Left kidney (tissue), 2 donors: ENCODE results near the gene USP47. TPM values are rescaled to one million over a fixed set of nuclear protein-coding genes. Genes with fewer than 3 reads are reported as not detected.

ENCODE experiments used
- DNase-seq: peaks from one replicate; pipeline ENCODE4 v3.0.0-alpha.2; 2013
- polyA plus RNA-seq: library from polyadenylated mRNA; unstranded; fragments of 120-200 nt; gene quantifications from one replicate; pipeline ENCODE4 v1.2.1, GENCODE V29; 2013; ENCODE audit not compliant: insufficient read length

Gene USP47
- polyA plus RNA-seq, 1 donor = 107 TPM

DNA sequence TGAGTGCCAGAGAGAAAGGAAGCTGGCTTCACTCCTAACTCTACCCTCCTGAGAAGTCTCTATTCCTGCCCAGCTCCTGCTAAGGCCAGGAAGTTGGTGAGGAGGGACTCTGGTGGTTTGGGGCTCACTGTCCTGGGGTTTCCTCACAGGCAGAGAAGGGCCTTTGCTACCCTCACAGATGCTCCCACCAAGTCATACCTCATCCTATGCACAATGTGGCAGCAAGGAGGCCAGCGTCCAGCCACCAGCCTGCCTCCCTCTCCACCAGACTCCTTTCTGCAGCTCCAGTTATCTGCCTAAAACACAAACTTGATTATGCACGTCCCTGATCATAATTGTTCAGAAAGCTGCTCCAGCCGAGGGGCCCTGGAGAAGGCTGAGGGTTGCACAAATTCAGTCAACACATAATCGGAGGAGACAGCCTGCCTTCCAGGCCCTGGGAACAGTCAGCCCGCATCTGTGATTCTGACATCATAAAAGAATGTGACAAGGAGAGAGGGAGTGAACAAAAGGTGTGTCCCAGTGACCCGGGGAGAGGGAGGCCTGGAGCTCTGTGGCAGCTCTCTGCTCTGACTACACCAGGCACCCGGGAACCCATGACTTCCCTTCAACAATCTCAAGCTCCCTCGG lies 137.8 kb downstream of the USP47 start:
- no peak for DNase-seq

DNA sequence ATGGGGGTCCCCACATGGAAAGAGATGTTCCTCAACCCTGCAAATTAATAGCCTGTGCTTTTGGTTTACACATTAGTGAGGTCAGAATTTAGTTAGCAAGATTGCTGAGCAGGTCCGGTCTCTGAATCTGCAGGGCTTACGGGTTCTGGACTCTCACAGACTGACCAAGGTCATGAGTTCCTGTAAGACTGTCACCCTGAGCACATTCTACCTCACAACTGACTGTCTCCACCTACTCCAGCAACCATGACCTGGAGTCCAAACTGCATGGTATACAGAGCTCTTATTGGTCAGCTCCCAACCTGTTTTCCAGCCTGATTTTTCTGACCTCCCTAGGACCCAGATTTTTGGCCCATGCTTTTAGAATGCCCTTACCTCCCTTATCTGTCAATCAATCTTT lies 138.4 kb downstream of the USP47 start:
- no peak for DNase-seq

DNA sequence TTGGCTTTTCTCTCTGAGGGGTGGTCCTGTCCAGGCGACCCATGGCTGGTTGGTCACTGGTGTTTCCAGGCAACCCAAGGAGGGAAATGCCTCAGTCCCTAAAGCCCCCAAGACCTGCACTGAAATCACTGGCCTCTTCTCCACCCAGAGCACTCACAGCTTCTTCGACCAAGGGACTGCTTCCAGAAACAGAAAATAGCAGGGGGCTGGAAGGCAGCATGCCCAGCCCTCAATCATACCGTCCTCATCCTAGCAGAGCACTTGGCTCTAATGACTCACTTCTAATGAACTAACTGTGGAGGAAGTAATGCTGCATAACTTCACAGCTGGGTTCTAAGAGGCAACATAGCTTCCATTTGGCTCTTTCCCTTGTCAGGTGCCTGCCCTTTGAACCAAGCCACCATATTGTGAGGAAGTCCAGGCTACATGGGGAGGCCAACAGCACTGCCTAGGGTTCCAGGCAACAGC lies 139.1 kb downstream of the USP47 start:
- DNase-seq = no peak

DNA sequence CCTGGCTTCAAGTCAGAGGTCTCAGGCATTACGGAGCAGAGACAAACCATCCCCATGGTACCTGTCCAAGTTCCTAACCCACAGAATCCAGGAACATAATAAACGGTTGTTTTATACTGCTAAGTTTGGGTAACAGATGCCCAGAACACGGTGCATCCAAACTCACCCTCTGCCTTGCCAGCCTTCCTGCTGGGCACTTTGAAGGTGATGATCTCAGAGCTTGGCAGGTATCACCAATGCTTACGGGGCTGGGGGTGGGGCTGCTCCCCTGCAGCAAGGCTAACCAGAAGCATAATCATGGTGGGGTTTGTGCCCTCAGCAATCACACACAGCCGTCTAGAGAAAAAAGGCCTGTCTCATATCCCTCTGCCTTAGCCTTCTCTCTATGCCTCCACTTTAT lies 139.6 kb downstream of the USP47 start:
- no peak for DNase-seq

DNA sequence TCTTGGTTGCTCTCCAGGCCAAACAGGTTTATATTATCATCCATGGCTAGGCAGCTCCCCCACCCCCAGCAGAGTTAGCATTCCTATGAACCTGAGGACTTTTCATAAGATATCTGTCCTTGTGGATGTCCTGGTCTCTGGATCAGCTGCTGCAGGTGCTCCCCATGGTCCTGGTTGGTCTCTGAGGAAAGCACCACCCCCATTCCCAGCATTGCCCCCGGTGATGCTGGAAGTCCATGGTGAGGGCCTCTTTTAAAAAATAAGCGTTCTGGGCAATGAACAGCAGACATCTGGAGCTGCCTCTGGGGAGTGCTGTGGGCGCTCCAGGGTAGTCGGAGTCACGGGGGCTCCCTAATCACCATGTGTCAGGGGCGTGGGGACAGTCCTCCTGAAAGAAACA lies 140.1 kb downstream of the USP47 start:
- DNase-seq = no peak

- DNase-seq = no peak
Measured at GRCh38 chr11:11982461-11982860, 140.7 kb downstream of the USP47 start.

DNA sequence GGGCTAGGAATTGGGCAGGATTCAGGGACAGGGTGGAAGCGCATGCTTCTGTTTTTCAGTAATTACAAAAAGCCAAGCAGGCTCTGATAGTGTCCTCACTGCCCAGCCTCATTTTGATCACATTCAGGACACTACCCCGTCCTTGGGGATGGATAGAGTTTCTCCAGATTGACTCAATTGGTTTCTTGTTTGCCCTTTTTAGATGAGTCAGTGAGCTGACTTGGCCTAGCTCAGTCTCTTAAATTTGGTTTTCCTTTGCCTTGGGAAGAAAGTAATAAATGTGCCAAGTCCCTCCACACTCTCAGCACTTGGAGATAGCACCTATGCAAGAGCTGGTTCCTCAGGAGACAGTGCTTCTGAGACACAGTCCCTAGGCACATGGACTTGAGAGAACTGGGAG lies 141.2 kb downstream of the USP47 start:
- DNase-seq = no peak

DNA sequence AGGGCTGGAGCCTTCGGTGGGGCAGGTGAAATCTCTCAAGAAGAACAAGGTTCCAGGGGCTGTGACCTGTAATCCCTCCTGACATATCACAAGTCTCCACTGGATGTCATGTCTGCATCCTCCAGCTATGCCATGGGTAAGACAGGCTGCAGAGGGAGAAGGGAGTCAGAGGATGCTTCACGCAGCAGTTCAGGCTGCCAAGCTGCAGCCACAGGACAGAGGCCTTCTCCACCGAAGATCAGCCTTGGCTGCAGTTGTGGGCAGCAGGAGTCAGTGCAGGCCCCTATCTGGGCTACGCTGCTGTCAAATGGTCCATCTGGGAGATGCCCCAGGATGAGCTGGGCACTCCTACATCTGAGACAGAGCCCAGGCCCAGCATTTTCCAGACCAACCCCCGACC lies 141.7 kb downstream of the USP47 start:
- no peak for DNase-seq

GRCh38 chr11:11984563-11984962 lies 142.8 kb downstream of the USP47 start:
- DNase-seq = no peak

DNA sequence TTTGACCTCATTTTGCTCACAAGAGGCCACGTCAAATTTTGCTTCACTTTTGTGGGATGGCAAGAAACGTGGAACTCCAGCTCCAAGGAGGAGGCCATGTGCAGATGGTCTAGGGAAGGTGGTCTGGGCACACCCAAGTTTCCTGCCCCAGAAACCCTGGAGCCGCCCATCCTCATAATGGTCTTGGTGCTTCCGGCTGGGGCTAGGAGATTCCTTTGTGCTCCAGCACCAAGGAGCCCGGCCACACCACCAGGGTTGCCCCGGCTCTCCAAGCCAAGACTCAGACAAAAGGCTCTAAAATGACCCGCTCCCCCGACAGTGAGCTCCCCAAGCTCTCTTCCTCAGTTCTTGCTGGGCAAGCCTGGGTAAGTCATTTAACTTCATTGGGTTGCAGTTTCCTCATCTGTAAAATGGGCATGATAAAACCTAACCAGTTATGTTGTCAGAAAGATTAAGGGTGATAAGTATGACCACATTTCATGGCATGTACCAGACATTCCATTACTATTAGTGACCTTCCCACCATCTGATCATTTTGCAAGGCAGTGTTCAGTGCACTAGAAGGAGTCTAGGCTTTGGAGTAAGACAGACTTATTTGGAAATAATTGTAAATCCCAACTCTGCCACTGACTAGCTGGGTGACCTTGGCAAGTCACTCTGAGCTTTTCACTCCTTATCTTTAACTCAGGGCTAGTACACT lies 143.4 kb downstream of the USP47 start:
- DNase-seq = no peak

DNA sequence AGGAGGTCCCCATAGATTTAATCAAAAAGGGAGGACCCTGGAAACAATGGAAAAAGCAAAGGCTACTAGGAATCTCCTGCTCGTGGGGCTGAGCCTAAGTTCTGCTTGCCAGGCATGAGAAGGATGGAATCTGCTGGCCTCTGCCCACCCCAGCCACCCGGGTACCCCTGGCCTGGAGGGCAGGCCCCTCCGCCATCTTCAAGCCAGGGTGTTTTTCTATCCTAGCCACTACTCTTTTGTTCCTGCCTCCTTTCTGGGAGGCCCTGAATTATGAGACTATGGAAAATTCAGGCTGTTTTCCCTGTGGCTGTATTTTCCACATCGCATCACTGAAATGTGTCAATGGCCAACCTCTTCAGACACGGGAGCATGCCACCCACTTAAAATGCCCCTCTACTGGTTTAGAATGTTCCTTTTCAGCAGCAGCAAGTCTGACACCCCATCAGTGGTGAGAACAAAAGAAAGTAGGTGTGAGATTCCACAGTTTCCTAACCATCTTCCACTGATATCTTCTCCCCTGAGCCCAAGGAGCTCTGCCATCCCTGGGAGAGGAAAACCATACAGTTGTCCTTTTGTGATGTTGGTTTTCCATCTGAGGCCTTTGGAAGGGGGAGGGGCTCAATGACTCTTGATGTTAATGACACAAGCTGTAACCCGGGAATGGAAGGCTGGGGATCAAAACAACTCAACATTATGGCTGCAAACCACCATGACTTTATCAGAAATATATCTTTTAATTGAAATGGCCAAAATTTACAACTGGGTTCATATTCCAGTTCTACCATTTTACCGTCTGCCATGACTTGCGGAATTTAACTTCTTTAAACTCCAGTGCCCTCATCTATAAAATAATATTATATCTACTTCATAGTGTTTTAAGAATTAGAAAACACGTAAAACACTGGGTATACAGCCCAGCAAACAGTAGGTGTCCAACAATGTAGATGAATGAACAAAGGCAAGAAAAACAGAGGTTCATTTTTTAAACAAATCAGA lies 144.5 kb downstream of the USP47 start:
- DNase-seq = no peak

DNA sequence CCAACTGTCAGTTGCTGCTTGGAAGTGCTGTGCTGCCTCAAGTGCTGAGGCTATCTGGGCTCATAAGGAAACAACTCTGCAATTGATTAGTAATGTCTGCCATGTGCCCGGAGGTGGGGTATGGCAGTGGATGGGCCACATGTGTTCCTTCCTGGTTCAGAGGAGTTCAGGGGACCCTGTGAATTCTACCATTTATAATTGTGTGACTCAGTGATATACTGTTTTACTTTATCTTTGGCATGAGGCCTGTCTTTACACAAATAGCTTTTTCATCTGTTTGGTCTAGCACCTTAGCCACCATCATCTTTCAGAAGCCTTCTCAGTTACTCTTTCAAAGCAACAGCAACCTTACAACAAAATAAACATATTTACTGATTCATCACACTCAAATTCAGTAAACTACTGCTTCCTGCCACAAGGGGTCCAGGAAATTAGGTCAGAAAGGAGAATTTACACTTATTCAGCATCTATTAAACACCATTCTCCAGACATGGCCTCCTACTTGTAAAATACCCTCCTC lies 145.8 kb downstream of the USP47 start:
- DNase-seq = no peak

GRCh38 chr11:11988099-11988651 lies 146.4 kb downstream of the USP47 start:
- DNase-seq = no peak

GRCh38 chr11:11988681-11989261 lies 147.0 kb downstream of the USP47 start:
- DNase-seq = no peak

DNA sequence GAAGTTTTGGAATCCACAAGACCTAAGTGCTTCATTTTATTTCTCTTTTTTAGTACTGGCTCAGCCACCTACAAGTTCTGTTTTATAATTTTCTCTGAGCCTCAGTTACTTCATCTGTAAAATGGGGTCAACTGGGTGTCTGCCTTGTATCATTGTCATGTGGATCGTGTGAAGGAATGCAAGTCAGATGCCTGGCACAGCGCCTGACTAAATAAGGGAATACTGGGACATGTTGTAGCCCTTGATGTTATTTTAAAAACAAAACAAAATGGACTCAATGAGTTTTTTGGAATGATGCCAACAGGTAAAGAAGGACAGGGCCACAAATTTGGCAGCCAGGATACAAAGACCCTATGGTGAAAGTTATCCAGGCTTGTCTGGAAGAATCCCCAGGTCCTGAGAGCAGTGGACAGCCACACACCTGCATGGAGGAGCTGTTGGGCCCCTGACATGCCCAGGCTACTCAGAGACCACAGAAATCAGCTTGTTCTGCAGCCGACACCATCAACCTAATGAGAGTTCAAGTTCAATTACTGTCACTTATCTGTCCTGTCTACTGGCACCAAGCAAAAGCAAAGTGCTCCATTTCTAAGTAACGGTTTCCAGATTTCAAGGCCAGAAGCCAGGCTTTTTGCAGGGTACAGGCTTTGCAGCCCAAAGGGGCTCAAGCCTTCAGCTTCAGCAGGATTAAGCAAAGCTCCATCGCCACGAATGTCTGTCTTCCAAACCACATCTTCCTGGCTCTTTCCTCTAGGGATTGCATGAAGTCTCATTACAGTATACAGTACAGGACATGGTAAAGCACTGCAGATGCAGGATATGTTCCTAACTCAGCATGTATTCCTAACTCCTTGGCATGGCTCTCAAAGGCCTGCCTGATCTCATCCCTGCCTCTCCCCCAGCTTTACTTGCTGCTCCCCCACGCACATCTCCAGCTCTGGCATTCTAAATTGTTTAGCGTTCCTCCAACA lies 148.3 kb downstream of the USP47 start:
- DNase-seq = no peak

DNA sequence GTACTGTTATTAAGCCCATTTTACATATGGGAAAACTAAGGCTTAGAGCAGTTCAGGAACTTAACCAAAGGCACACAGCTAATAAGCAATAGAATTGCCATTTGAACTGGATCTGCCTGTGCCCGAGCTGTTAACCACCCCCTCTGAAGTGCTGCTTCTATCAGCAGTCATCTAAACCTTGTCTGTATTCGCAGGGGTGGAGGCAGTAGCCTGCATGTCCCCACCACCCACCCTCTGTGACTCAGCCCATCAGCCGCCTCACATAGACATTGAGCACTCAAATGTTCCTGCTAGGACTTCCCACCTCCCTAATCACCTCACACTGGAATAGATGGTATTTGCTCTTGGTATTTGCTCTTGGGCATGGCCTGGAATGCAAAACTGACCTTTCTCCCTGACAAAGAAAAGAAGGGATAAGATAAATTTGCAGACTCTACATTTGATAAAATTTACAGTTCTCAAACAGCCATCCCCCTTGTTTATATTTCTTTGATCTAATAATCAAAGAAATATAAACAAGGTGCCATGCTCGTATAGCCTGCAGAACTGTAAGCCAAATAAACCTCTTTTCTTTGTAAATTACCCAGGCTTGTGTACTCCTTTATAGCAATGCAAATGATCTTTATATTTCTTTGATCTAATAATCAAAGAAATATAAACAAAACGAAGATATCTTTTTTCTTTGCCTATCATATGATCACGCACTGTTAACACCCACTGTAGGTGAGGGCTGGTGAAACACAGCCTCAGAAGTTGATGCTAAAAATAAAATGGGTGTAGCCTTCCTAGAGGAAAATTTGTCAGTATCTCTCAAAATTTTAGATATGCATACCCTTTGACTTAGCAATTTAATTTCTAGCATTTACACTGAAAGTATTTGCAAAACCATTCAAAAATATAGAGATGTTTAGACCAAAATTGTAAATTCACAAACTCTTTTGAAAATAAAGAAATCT lies 150.8 kb downstream of the USP47 start:
- DNase-seq = no peak

GRCh38 chr11:11993839-11994238 lies 152.1 kb downstream of the USP47 start:
- no peak for DNase-seq

DNA sequence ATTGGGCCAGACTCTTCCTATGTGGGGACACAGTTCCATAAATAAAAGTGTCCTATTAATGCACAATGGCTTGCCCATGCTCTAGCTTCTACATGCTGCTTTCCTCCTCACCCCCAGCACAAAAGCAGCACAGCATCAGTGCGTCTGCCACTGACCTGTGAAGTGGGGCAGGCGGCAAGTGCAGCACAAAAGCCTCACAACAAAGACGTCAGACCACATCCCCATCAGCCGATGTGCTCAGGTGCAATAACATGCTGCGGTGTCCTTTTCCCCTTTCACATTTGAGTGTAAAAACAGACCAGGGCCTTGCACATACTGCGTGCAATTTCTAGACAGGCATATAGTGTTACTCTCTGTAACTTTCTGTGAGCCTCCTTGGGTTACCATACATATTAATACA lies 153.8 kb downstream of the USP47 start:
- DNase-seq = no peak

DNA sequence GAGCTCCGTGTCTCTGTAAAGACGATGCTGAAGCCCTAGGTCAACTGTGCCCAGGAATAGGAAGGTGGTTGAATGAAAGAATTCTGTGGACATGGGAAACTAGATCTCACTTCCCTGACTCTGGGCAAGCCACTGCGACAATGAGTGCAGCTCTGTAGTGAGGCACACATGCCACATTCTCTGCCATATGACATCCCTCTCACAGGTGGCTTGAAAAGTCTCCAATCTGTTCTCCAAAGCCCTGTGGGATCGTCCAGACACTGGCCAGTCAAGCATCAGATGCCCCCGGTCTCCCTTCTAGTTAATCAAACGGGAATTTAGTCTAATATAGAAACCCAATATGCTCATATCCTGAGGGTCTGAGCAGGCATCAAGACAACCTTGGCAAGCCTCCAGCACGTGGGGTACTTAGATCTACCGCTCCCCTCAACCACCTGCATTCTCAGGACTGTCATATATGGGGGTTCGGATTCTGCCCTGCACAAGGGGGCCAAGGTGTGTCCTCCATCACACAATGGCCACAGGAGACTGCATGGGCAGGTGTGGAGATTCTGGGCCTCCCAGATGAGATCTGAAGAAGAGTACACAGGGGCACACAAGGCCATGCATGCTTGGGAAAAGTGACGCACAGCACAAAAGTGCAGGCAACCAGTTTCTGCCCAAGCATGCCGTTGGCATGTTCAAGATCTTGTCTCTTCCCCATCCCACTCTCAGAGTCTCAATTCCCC lies 154.7 kb downstream of the USP47 start:
- no peak for DNase-seq
